BLaER1 (cell line): Measurements from ENCODE around the gene MAD1L1.

ENCODE experiments used
- H3K27ac ChIP-seq: shearing (Covaris generic); formaldehyde crosslinking; 2 replicates; pipeline ENCODE4 v1.8.1; 2022
- H3K27me3 ChIP-seq: shearing (Covaris generic); formaldehyde crosslinking; 2 replicates; pipeline ENCODE4 v1.8.1; 2022
- H3K36me3 ChIP-seq: shearing (Covaris generic); formaldehyde crosslinking; 2 replicates; pipeline ENCODE4 v1.8.1; 2022
- H3K4me1 ChIP-seq: shearing (Covaris generic); formaldehyde crosslinking; 2 replicates; pipeline ENCODE4 v1.8.1; 2022
- H3K4me2 ChIP-seq: shearing (Covaris generic); formaldehyde crosslinking; 2 replicates; pipeline ENCODE4 v1.8.1; 2022
- H3K4me3 ChIP-seq: shearing (Covaris generic); formaldehyde crosslinking; 2 replicates; pipeline ENCODE4 v1.8.1; 2022
- H3K9ac ChIP-seq: shearing (Covaris generic); formaldehyde crosslinking; 2 replicates; pipeline ENCODE4 v1.8.1; 2022
- H3K9me3 ChIP-seq: shearing (Covaris generic); formaldehyde crosslinking; 2 replicates; pipeline ENCODE4 v1.8.1; 2022
- H4K20me1 ChIP-seq: shearing (Covaris generic); formaldehyde crosslinking; 2 replicates; pipeline ENCODE4 v1.8.1; 2022
- Cebpa-rat ChIP-seq: shearing (Covaris generic); IDR thresholded peaks from 2 replicates; pipeline ENCODE4 v1.8.1; 2022

The MAD1L1 gene

GRCh38 chr7:2012044-2012900 lies 220.5 kb downstream of the MAD1L1 start:
- Histone ChIP-seq H3K4me3 (no peak overlapping the region), H3K4me1 (peaks cover 79% of the 10 kb centered on the region), H3K9me3 (no peaks in the 10 kb centered on the region), H4K20me1 (peaks cover 100% of the 10 kb centered on the region), H3K9ac (no peak overlapping the region), H3K36me3 (peaks cover 63% of the 10 kb centered on the region), H3K27me3 (peaks cover 15% of the 10 kb centered on the region), H3K4me2 (peak overlapping the region; percentile 91), H3K27ac (no peak overlapping the region)
- no peak for TF ChIP-seq Cebpa-rat

GRCh38 chr7:2011266-2012043 lies 221.3 kb downstream of the MAD1L1 start:
- H3K27ac ChIP-seq, result no peak overlapping the region
- no peak overlapping the region for H3K4me3 ChIP-seq
- peak overlapping the region; percentile 91 for H3K4me2 ChIP-seq
- peaks cover 15% of the 10 kb centered on the region for H3K27me3 ChIP-seq
- H3K36me3 ChIP-seq, result peaks cover 55% of the 10 kb centered on the region
- H3K9me3 ChIP-seq, result no peaks in the 10 kb centered on the region
- H4K20me1 ChIP-seq, result peaks cover 100% of the 10 kb centered on the region
- H3K9ac ChIP-seq, result no peak overlapping the region
- H3K4me1 ChIP-seq, result peaks cover 87% of the 10 kb centered on the region
- TF ChIP-seq Cebpa-rat, result no peak

- Histone ChIP-seq H3K4me2 (peak overlapping the region; percentile 91), H3K4me1 (peaks cover 89% of the 10 kb centered on the region)
Measured at GRCh38 chr7:2010551-2011265, 222.0 kb downstream of the MAD1L1 start.

GRCh38 chr7:2010101-2010500 lies 222.6 kb downstream of the MAD1L1 start:
- peaks cover 100% of the 10 kb centered on the region for H4K20me1 ChIP-seq
- H3K4me2 ChIP-seq, result peak overlapping the region; percentile 91
- H3K4me1 ChIP-seq, result peaks cover 94% of the 10 kb centered on the region
- peak overlapping the region; percentile 24; the same call in 1 of the 2 replicates for H3K9ac ChIP-seq
- peaks cover 15% of the 10 kb centered on the region for H3K27me3 ChIP-seq
- no peaks in the 10 kb centered on the region for H3K9me3 ChIP-seq
- H3K4me3 ChIP-seq, result no peak overlapping the region
- H3K36me3 ChIP-seq, result peaks cover 41% of the 10 kb centered on the region
- no peak for TF ChIP-seq Cebpa-rat
- no peak overlapping the region for H3K27ac ChIP-seq

More at GRCh38 chr7:2010551-2011265, 222.0 kb downstream of the MAD1L1 start:
- Histone ChIP-seq H3K9ac (no peak overlapping the region), H4K20me1 (peaks cover 100% of the 10 kb centered on the region), H3K27me3 (peaks cover 15% of the 10 kb centered on the region), H3K36me3 (peaks cover 47% of the 10 kb centered on the region), H3K4me3 (no peak overlapping the region), H3K9me3 (no peaks in the 10 kb centered on the region), H3K27ac (no peak overlapping the region)
- no peak for TF ChIP-seq Cebpa-rat

- Histone ChIP-seq H3K36me3 (peaks cover 40% of the 10 kb centered on the region), H4K20me1 (peaks cover 100% of the 10 kb centered on the region), H3K9ac (peak overlapping the region; percentile 24; the same call in 1 of the 2 replicates), H3K27ac (no peak overlapping the region), H3K4me3 (no peak overlapping the region), H3K27me3 (peaks cover 15% of the 10 kb centered on the region), H3K4me1 (peaks cover 100% of the 10 kb centered on the region), H3K4me2 (peak overlapping the region; percentile 91), H3K9me3 (no peaks in the 10 kb centered on the region)
- no peak for TF ChIP-seq Cebpa-rat
Measured at GRCh38 chr7:2009541-2010001, 223.2 kb downstream of the MAD1L1 start.

- no peak for TF ChIP-seq Cebpa-rat
- Histone ChIP-seq H3K4me1 (peaks cover 100% of the 10 kb centered on the region), H3K27me3 (peaks cover 15% of the 10 kb centered on the region), H3K4me3 (no peak overlapping the region; the same call in 1 of the 2 replicates), H3K27ac (0 out of 2 replicates have a peak overlapping the region, but pooled peaks have one; percentile 8), H3K36me3 (peaks cover 40% of the 10 kb centered on the region), H3K9me3 (no peaks in the 10 kb centered on the region), H3K4me2 (peak overlapping the region; percentile 91), H3K9ac (no peak overlapping the region), H4K20me1 (peaks cover 100% of the 10 kb centered on the region)
Measured at GRCh38 chr7:2008936-2009540, 223.7 kb downstream of the MAD1L1 start.

GRCh38 chr7:2008101-2008935 lies 224.4 kb downstream of the MAD1L1 start:
- 0 out of 2 replicates have a peak overlapping the region, but pooled peaks have one; percentile 35 for H3K27ac ChIP-seq
- H3K4me3 ChIP-seq, result peak overlapping the region; percentile 19; the same call in 1 of the 2 replicates
- H4K20me1 ChIP-seq, result peaks cover 100% of the 10 kb centered on the region
- TF ChIP-seq Cebpa-rat, result no peak
- H3K27me3 ChIP-seq, result peaks cover 15% of the 10 kb centered on the region
- H3K36me3 ChIP-seq, result peaks cover 38% of the 10 kb centered on the region
- no peak overlapping the region for H3K9ac ChIP-seq
- no peaks in the 10 kb centered on the region for H3K9me3 ChIP-seq
- peaks cover 100% of the 10 kb centered on the region for H3K4me1 ChIP-seq
- H3K4me2 ChIP-seq, result peak overlapping the region; percentile 91

- Histone ChIP-seq H3K27ac (no peak overlapping the region), H3K4me3 (no peak overlapping the region), H4K20me1 (peaks cover 100% of the 10 kb centered on the region), H3K27me3 (peaks cover 15% of the 10 kb centered on the region), H3K36me3 (peaks cover 31% of the 10 kb centered on the region), H3K9me3 (no peaks in the 10 kb centered on the region), H3K9ac (no peak overlapping the region), H3K4me1 (peaks cover 100% of the 10 kb centered on the region), H3K4me2 (peak overlapping the region; percentile 91)
- TF ChIP-seq Cebpa-rat, result no peak
Measured at GRCh38 chr7:2007551-2007950, 225.2 kb downstream of the MAD1L1 start.
